Caki2 (cell line): Measurements from ENCODE around the gene UMODL1. TPM values are rescaled to one million over a fixed set of nuclear protein-coding genes. Genes with fewer than 3 reads are reported as not detected.

Source experiments
- DNase-seq: peaks from one replicate; pipeline ENCODE4 v3.0.0-alpha.2; 2015; ENCODE audit warnings: low read depth
- in situ Hi-C: cut with HindIII; loops from 2 replicates; pipeline ENCODE4 v1.10.0; 2016; ENCODE audit warnings: low sequenced_read_pairs, low pct_unique_long_range_greater_than_20kb, mixed read lengths
- total RNA-seq: library from RNA; depleted of rRNA; stranded (reverse); fragments of >200 nt; shearing (Covaris generic); gene quantifications from 2 replicates; pipeline ENCODE4 v1.2.3, GENCODE V29; 2014; ENCODE audit warnings: low replicate concordance; rRNA removed

UMODL1 gene
- total RNA-seq, 1 experiment from 2014 or later: not detected

- no peak for DNase-seq
- in situ Hi-C loops: no loop called here
Observed at GRCh38 chr21:42183374-42184266, 112.5 kb downstream of the UMODL1 start.

- in situ Hi-C loops: no loop called here
- no peak for DNase-seq
Observed at GRCh38 chr21:42186591-42186990, 115.5 kb downstream of the UMODL1 start.

- no peak for DNase-seq
- in situ Hi-C loops: no loop called here
Observed at GRCh38 chr21:42187976-42188653, 117.0 kb downstream of the UMODL1 start.

- no peak for DNase-seq
- in situ Hi-C loops: no loop called here
Observed at GRCh38 chr21:42188663-42189062, 117.5 kb downstream of the UMODL1 start.

GRCh38 chr21:42189431-42189830 is 118.3 kb downstream of the UMODL1 start:
- in situ Hi-C loops: no loop called here
- no peak for DNase-seq

GRCh38 chr21:42189860-42190485 is 118.9 kb downstream of the UMODL1 start:
- no peak for DNase-seq
- in situ Hi-C loops: no loop called here

GRCh38 chr21:42190486-42190863 is 119.4 kb downstream of the UMODL1 start:
- in situ Hi-C loops: no loop called here
- DNase-seq: no peak

GRCh38 chr21:42191064-42191463 is 119.9 kb downstream of the UMODL1 start:
- in situ Hi-C loops: no loop called here
- DNase-seq: no peak

GRCh38 chr21:42191696-42192595 is 120.8 kb downstream of the UMODL1 start:
- in situ Hi-C loops: no loop called here
- DNase-seq: no peak

Other genes starting within 250 kb of the UMODL1 start
- gene PRDM15, start 192.0 kb upstream of the UMODL1 start, total RNA-seq: 2.0 and 3.1 TPM in 2 replicates
- gene C2CD2, start 117.3 kb upstream of the UMODL1 start, total RNA-seq: 11.7 and 19.7 TPM in 2 replicates
- gene ZBTB21, start 61.0 kb upstream of the UMODL1 start, total RNA-seq: 3.3 and 12.5 TPM in 2 replicates
- gene ABCG1, start 147.8 kb downstream of the UMODL1 start, total RNA-seq: 4.6 and 10.3 TPM in 2 replicates
- not detected in 2 replicates for gene TFF3, start 244.1 kb downstream of the UMODL1 start, total RNA-seq